GM23248 (cell line): ENCODE measurements around the gene NAV2.

ENCODE experiments used
- EZH2 ChIP-seq: fragments of 200-600 bp; sonication (generic); IDR thresholded peaks from 2 replicates; pipeline ENCODE4 v1.6.1; 2018; ENCODE audit warnings: antibody characterized with exemption, mild to moderate bottlenecking; ENCODE audit not compliant: insufficient read depth, poor library complexity, severe bottlenecking
- EZH2phosphoT487 ChIP-seq: fragments of 200-600 bp; sonication (generic); IDR thresholded peaks from 2 replicates; pipeline ENCODE4 v1.6.1; 2018; ENCODE audit warnings: antibody characterized with exemption, moderate library complexity, mild to moderate bottlenecking, low read depth; ENCODE audit not compliant: insufficient read depth

DNA sequence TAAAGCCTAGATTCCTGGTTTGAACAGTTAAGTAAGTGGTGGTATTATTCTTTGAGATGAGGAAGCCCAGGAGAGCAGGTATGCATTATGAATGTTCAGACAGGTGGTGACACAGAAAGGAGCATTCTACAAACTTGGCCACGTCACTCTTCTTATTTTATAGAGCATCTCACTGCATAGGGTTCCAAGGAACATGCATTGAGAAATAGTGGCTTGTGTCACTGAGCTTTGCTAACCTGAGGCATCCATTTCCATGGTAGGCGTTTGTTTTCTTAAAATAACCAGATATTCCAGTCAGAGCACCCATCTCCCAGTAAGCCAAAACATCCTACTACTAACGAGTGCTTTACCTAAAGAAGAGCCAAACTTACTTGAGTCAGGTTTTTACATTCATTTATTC lies 169.7 kb downstream of the NAV2 start:
- TF ChIP-seq EZH2phosphoT487 (no peak), EZH2 (no peak)
